Uterus (tissue), 2 donors: ENCODE data around the gene CD9.

ENCODE experiments used
- POLR2A ChIP-seq, 2 donors: fragments of 450-650 bp; IDR thresholded peaks; one replicate each; pipeline ENCODE4 v1.6.1; 2016; ENCODE audit warnings: antibody characterized with exemption in 2 of 2, mild to moderate bottlenecking in 1 of 2, moderate library complexity in 1 of 2
- TF ChIP-seq, protein P1 (sequence below), 4 experiments: fragments of 200-600 bp in 2 of 4; fragments of 450-650 bp in 2 of 4; sonication (generic) in 2 of 4; IDR thresholded peaks; one replicate each; pipeline ENCODE4 v1.5.1; 2016 to 2019; ENCODE audit warnings: antibody characterized with exemption in 4 of 4, mild to moderate bottlenecking in 2 of 4, moderate library complexity in 1 of 4

DNA sequence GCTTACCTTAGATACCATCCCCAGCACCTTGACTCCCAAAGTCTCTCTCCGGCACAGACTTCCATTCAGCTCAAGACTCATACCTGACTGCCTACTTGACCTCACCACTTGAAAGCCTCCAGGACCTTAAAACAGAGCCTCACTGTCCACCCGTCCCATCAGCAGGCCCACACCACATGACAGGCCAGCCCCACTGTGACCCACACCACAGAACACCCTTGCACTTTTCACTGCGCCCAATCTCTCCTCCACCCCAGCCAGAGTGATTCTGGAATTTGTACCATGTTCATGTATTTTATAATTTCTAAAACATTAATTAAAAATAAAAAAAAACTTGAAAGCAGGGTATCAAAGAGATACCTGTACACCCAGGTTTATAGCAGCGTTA is 82.2 kb downstream of the CD9 start:
- TF ChIP-seq POLR2A (IDR thresholded peaks at IDR 0.05), result no peak
- TF ChIP-seq, protein P1, sequence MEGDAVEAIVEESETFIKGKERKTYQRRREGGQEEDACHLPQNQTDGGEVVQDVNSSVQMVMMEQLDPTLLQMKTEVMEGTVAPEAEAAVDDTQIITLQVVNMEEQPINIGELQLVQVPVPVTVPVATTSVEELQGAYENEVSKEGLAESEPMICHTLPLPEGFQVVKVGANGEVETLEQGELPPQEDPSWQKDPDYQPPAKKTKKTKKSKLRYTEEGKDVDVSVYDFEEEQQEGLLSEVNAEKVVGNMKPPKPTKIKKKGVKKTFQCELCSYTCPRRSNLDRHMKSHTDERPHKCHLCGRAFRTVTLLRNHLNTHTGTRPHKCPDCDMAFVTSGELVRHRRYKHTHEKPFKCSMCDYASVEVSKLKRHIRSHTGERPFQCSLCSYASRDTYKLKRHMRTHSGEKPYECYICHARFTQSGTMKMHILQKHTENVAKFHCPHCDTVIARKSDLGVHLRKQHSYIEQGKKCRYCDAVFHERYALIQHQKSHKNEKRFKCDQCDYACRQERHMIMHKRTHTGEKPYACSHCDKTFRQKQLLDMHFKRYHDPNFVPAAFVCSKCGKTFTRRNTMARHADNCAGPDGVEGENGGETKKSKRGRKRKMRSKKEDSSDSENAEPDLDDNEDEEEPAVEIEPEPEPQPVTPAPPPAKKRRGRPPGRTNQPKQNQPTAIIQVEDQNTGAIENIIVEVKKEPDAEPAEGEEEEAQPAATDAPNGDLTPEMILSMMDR (IDR thresholded peaks at IDR 0.05), result no peak
